Ascending aorta (tissue), 2 donors: Measurements from ENCODE around the gene DCC. TPM values are rescaled to one million over a fixed set of nuclear protein-coding genes. Genes with fewer than 3 reads are reported as not detected.

Source experiments
- DNase-seq, 2 donors: peaks; one replicate each; pipeline ENCODE4 v3.0.0-alpha.2; 2019; ENCODE audit warnings: low spot score in 2 of 2
- H3K27ac ChIP-seq, 2 donors: fragments of 200-600 bp; sonication (generic); one replicate each; pipeline ENCODE4 v1.5.1; 2016 to 2017; ENCODE audit warnings: mild to moderate bottlenecking in 1 of 2
- H3K27me3 ChIP-seq: fragments of 200-600 bp; sonication (generic); one replicate; pipeline ENCODE4 v1.5.1; 2017
- H3K36me3 ChIP-seq, 2 donors: fragments of 200-600 bp; sonication (generic); one replicate each; pipeline ENCODE4 v1.5.1; 2016
- H3K4me1 ChIP-seq, 2 donors: fragments of 200-600 bp; sonication (generic); one replicate each; pipeline ENCODE4 v1.5.1; 2016 to 2017; ENCODE audit warnings: mild to moderate bottlenecking in 1 of 2
- H3K4me3 ChIP-seq, 2 donors: fragments of 200-600 bp; sonication (generic); one replicate each; pipeline ENCODE4 v1.5.1; 2016 to 2017; ENCODE audit warnings: mild to moderate bottlenecking in 1 of 2
- H3K9me3 ChIP-seq, 2 donors: fragments of 200-600 bp; sonication (generic); one replicate each; pipeline ENCODE4 v1.5.1; 2016
- intact Hi-C: fragments of 100-400 bp; cut with DNase I; formaldehyde crosslinking; loops from one replicate; pipeline ENCODE4 v1.15.1; 2023
- total RNA-seq: library from RNA; depleted of rRNA; stranded (reverse); fragments of >200 nt; gene quantifications from one replicate; pipeline ENCODE4 v1.1.0, GENCODE V29; 2016
- TF ChIP-seq, protein P1 (sequence below), 3 experiments: fragments of 200-600 bp in 2 of 3; fragments of 450-650 bp in 1 of 3; sonication (generic) in 2 of 3; IDR thresholded peaks; one replicate each; pipeline ENCODE4 v1.5.1; 2016 to 2019; ENCODE audit warnings: antibody characterized with exemption in 3 of 3, mild to moderate bottlenecking in 1 of 3, moderate library complexity in 1 of 3

Gene DCC
- total RNA-seq, 1 donor from 2014 or later, result not detected

DNA sequence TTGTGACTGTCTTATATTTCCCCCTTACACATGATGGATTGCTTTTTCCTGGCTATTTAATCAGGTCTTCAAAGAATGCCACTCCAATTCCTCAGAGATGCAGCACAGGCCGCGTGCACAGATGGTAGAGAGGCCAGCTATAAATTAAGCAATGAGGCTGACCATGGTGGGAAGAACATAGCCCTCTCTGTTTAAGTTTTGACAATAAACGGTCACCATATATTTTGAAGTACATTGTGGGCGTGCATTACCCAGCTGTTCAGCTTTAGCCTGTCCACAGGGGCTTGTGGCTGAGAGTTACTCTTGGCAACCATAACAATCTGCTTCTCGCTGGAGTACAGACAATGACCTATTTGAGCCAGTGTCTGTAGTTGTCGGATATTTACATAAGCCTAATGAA is 730.8 kb downstream of the DCC start:
- intact Hi-C loops, result no loop called here
- Histone ChIP-seq H3K27ac (no peak overlapping the region), H3K4me3 (no peak overlapping the region), H3K27me3 (no peaks in the 10 kb centered on the region), H3K9me3 (no peaks in the 10 kb centered on the region), H3K36me3 (no peaks in the 10 kb centered on the region), H3K4me1 (no peaks in the 10 kb centered on the region)
- no peak for DNase-seq
- TF ChIP-seq, protein P1, sequence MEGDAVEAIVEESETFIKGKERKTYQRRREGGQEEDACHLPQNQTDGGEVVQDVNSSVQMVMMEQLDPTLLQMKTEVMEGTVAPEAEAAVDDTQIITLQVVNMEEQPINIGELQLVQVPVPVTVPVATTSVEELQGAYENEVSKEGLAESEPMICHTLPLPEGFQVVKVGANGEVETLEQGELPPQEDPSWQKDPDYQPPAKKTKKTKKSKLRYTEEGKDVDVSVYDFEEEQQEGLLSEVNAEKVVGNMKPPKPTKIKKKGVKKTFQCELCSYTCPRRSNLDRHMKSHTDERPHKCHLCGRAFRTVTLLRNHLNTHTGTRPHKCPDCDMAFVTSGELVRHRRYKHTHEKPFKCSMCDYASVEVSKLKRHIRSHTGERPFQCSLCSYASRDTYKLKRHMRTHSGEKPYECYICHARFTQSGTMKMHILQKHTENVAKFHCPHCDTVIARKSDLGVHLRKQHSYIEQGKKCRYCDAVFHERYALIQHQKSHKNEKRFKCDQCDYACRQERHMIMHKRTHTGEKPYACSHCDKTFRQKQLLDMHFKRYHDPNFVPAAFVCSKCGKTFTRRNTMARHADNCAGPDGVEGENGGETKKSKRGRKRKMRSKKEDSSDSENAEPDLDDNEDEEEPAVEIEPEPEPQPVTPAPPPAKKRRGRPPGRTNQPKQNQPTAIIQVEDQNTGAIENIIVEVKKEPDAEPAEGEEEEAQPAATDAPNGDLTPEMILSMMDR (IDR thresholded peaks at IDR 0.05), result no peak

DNA sequence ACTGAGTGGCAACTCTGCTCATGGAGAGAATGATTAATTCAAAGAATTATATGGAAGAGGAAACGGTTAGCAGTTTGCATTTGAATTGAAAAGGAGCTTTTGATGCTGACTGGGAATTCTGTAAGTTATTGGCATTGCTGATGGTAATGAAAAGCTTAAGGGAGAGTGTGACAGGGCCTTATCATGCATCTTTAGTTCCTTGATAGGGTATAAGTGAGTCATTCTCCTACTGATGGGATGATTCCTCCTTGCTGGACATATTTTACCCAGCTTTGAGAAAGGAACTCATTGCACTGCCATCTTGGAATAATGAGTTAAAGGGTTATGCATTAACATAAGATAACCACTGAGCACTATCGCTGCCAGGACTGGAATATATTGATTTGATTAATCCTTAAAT is 740.7 kb downstream of the DCC start:
- intact Hi-C loops, result no loop called here
- TF ChIP-seq, protein P1 (IDR thresholded peaks at IDR 0.05), result no peak
- Histone ChIP-seq H3K9me3 (no peaks in the 10 kb centered on the region), H3K27ac (no peak overlapping the region), H3K36me3 (no peaks in the 10 kb centered on the region), H3K4me1 (no peaks in the 10 kb centered on the region), H3K27me3 (no peaks in the 10 kb centered on the region), H3K4me3 (no peak overlapping the region)
- DNase-seq, result no peak

DNA sequence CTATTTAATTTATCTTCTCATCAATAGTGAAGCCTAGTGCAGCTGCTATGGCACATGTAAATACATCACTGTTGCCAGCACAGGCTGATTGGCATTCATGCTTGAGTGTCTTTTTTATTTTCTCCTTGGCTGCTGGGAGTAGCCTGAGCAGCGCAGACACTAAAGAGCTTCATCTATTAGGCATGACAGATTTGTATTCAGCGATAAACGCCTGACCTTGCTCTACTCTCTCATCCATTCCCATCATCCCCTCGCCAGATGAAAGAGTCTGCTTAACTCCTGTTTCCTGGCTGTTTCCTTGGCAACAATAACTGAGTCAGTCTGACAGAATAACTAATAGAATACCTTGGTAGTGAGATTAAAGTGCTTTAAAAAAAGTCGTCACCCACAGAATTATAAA is 753.6 kb downstream of the DCC start:
- TF ChIP-seq, protein P1 (IDR thresholded peaks at IDR 0.05), result no peak
- DNase-seq, result no peak
- no peaks in the 10 kb centered on the region for H3K27me3 ChIP-seq
- H3K4me1 ChIP-seq, result no peaks in the 10 kb centered on the region
- intact Hi-C loops, result no loop called here
- H3K36me3 ChIP-seq, result no peaks in the 10 kb centered on the region
- H3K27ac ChIP-seq, result no peak overlapping the region
- no peak overlapping the region for H3K4me3 ChIP-seq
- H3K9me3 ChIP-seq, result no peaks in the 10 kb centered on the region

DNA sequence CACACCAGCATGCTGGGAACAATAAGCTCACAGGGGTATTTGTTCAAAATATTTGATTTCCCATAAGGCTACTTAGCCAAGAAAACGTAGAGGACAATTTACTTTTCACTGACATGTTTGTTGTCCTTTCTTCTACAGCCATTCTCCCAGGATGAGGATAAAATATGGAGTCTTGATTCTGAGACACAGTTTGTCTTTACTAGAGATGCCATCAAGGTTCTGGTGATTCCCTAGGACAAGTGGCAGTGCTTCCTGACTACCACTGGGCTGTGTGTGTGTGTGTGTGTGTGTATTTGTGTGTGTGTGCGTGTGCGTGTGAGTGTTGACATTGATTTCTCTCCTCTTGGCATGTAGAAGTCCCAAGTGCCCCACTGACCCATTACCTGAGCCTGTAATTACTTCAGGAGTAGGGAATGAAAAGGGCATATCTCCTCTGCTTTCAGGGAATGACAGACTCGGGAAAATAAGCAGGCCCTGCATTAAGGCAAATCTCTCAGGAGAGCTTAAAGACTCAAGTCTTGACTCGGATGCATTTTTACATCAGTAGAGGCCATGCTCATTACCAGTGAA is 761.6 kb downstream of the DCC start:
- Histone ChIP-seq H3K4me3 (no peak overlapping the region), H3K27ac (no peak overlapping the region), H3K4me1 (no peaks in the 10 kb centered on the region), H3K27me3 (no peaks in the 10 kb centered on the region), H3K9me3 (no peaks in the 10 kb centered on the region), H3K36me3 (no peaks in the 10 kb centered on the region)
- DNase-seq, result no peak
- TF ChIP-seq, protein P1 (IDR thresholded peaks at IDR 0.05), result no peak
- intact Hi-C loops, result no loop called here

DNA sequence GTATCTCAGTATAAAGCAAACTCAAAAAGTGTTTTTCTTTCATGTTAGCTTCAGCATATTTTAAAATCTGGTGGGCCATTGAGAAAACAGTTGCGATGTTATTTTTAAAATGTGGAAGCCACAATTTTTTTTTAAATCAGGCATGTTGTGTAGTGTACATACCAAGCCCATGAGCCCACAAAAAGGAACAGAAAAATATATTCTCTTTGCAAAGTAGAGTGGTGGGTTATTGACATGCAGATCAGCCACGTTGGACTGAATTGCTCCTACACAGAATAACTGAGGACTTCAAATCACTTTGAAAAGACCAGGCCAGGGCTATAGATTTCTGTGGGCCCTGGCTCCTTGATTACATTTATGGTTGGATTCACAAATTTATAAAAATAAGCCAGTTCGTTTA is 774.4 kb downstream of the DCC start:
- no peaks in the 10 kb centered on the region for H3K4me1 ChIP-seq
- H3K27me3 ChIP-seq, result no peaks in the 10 kb centered on the region
- no peak overlapping the region for H3K4me3 ChIP-seq
- intact Hi-C loops, result no loop called here
- no peaks in the 10 kb centered on the region for H3K36me3 ChIP-seq
- TF ChIP-seq, protein P1 (IDR thresholded peaks at IDR 0.05), result no peak
- DNase-seq, result no peak
- no peak overlapping the region for H3K27ac ChIP-seq
- H3K9me3 ChIP-seq, result no peaks in the 10 kb centered on the region
